H9 (cell line): ENCODE data around the gene NLE1. TPM values are rescaled to one million over a fixed set of nuclear protein-coding genes. Genes with fewer than 3 reads are reported as not detected.
A peak's percentile ranks its signal among the peaks of the same experiment; 100 is the strongest.

Experiments used
- DNase-seq: peaks from one replicate; pipeline ENCODE4 v3.0.0-alpha.2; 2017
- H2AFZ ChIP-seq: one replicate; pipeline ENCODE4 v1.6.1; 2013; ENCODE audit warnings: mild to moderate bottlenecking, low read length, control low read depth, moderate library complexity
- H2AK5ac ChIP-seq: 2 replicates; pipeline ENCODE4 v1.6.1; 2013; ENCODE audit warnings: low read length, control low read depth, mixed read lengths; ENCODE audit not compliant: insufficient read length
- H2BK120ac ChIP-seq: one replicate; pipeline ENCODE4 v1.6.1; 2013; ENCODE audit warnings: low read depth, mild to moderate bottlenecking, low read length, control low read depth, inconsistent platforms; ENCODE audit not compliant: poor library complexity, severe bottlenecking
- H2BK12ac ChIP-seq: 2 replicates; pipeline ENCODE4 v1.6.1; 2013; ENCODE audit warnings: low read length, control low read depth, mixed read lengths, low read depth; ENCODE audit not compliant: insufficient read length
- H2BK15ac ChIP-seq: 2 replicates; pipeline ENCODE4 v1.6.1; 2013; ENCODE audit warnings: low read depth, low read length, control low read depth
- H2BK20ac ChIP-seq: one replicate; pipeline ENCODE4 v1.6.1; 2013; ENCODE audit warnings: low read depth, mild to moderate bottlenecking, low read length, control low read depth, inconsistent platforms; ENCODE audit not compliant: poor library complexity, severe bottlenecking
- H2BK5ac ChIP-seq: 2 replicates; pipeline ENCODE4 v1.6.1; 2013; ENCODE audit warnings: low read length, control low read depth, mixed read lengths; ENCODE audit not compliant: insufficient read length
- H3K14ac ChIP-seq: 2 replicates; pipeline ENCODE4 v1.6.1; 2013; ENCODE audit warnings: low read length, control low read depth; ENCODE audit not compliant: insufficient read depth
- H3K18ac ChIP-seq: 2 replicates; pipeline ENCODE4 v1.6.1; 2013; ENCODE audit warnings: low read depth, mild to moderate bottlenecking, mixed read lengths, low read length, control low read depth; ENCODE audit not compliant: insufficient read length
- H3K23ac ChIP-seq: 2 replicates; pipeline ENCODE4 v1.6.1; 2013; ENCODE audit warnings: low read length, control low read depth, mixed read lengths, low read depth; ENCODE audit not compliant: insufficient read length
- H3K23me2 ChIP-seq: 2 replicates; pipeline ENCODE4 v1.6.1; 2013; ENCODE audit warnings: low read depth, mild to moderate bottlenecking, mixed read lengths, low read length, control low read depth; ENCODE audit not compliant: insufficient read length, poor library complexity, severe bottlenecking
- H3K27ac ChIP-seq: 2 replicates; pipeline ENCODE4 v1.5.1; 2013; ENCODE audit warnings: low read length, control low read depth, mixed read lengths, low read depth; ENCODE audit not compliant: insufficient read length
- H3K27me3 ChIP-seq: 2 replicates; pipeline ENCODE4 v1.6.1; 2013; ENCODE audit warnings: low read length, control low read depth, inconsistent platforms; ENCODE audit not compliant: insufficient read depth
- H3K4ac ChIP-seq: 2 replicates; pipeline ENCODE4 v1.6.1; 2013; ENCODE audit warnings: low read depth, mild to moderate bottlenecking, control low read depth, inconsistent platforms, low read length, moderate library complexity
- H3K4me1 ChIP-seq: 2 replicates; pipeline ENCODE4 v1.6.1; 2013; ENCODE audit warnings: low read length, control low read depth, inconsistent platforms; ENCODE audit not compliant: insufficient read depth
- H3K4me2 ChIP-seq: 2 replicates; pipeline ENCODE4 v1.6.1; 2013; ENCODE audit warnings: low read length, control low read depth, mixed read lengths; ENCODE audit not compliant: insufficient read length, insufficient read depth
- H3K56ac ChIP-seq: 2 replicates; pipeline ENCODE4 v1.6.1; 2013; ENCODE audit warnings: low read depth, mild to moderate bottlenecking, mixed read lengths, low read length, control low read depth; ENCODE audit not compliant: insufficient read length
- H3K79me1 ChIP-seq: 2 replicates; pipeline ENCODE4 v1.6.1; 2013; ENCODE audit warnings: low read depth, mild to moderate bottlenecking, moderate library complexity, low read length, control low read depth, inconsistent platforms; ENCODE audit not compliant: insufficient read depth, poor library complexity, severe bottlenecking
- H3K79me2 ChIP-seq: 2 replicates; pipeline ENCODE4 v1.6.1; 2013; ENCODE audit warnings: low read length, control low read depth, inconsistent platforms; ENCODE audit not compliant: insufficient read depth
- H3K9ac ChIP-seq: 2 replicates; pipeline ENCODE4 v1.6.1; 2013; ENCODE audit warnings: low read length, control low read depth, mixed read lengths; ENCODE audit not compliant: insufficient read length; ENCODE audit errors: extremely low read depth
- H3K9me3 ChIP-seq: one replicate; pipeline ENCODE4 v1.6.1; 2013; ENCODE audit warnings: low read depth, low read length, inconsistent platforms; ENCODE audit not compliant: control insufficient read depth
- H3T11ph ChIP-seq: one replicate; pipeline ENCODE4 v1.6.1; 2013; ENCODE audit warnings: mild to moderate bottlenecking, low read length, control low read depth, inconsistent platforms
- H4K20me1 ChIP-seq: one replicate; pipeline ENCODE4 v1.6.1; 2013; ENCODE audit not compliant: control insufficient read depth, insufficient read length, insufficient read depth
- H4K5ac ChIP-seq: 2 replicates; pipeline ENCODE4 v1.6.1; 2013; ENCODE audit warnings: low read depth, mild to moderate bottlenecking, mixed read lengths, low read length, control low read depth; ENCODE audit not compliant: insufficient read length
- H4K8ac ChIP-seq: replicated peaks from 2 replicates; pipeline ENCODE4 v1.6.1; 2013; ENCODE audit warnings: low read length, control low read depth, mixed read lengths, low read depth; ENCODE audit not compliant: insufficient read length
- H4K91ac ChIP-seq: 2 replicates; pipeline ENCODE4 v1.6.1; 2013; ENCODE audit warnings: low read depth, mild to moderate bottlenecking, moderate library complexity, mixed read lengths, low read length, control low read depth; ENCODE audit not compliant: insufficient read length
- H3K27ac Mint-ChIP-seq, 3 experiments: 2 replicates in 2 of 3; 3 replicates in 1 of 3; pipeline ENCODE4 v1.8.0; 2020 to 2021; ENCODE audit warnings: mixed read lengths in 3 of 3, mild to moderate bottlenecking in 1 of 3, moderate library complexity in 1 of 3
- H3K27me3 Mint-ChIP-seq: 2 replicates; pipeline ENCODE4 v1.8.0; 2021; ENCODE audit warnings: low read depth, mild to moderate bottlenecking, moderate library complexity, mixed read lengths
- H3K36me3 Mint-ChIP-seq, 3 experiments: 2 replicates in 2 of 3; 3 replicates in 1 of 3; pipeline ENCODE4 v1.8.0; 2020 to 2021; ENCODE audit warnings: low read depth in 3 of 3, mixed read lengths in 3 of 3; ENCODE audit not compliant: insufficient read depth in 1 of 3
- H3K4me1 Mint-ChIP-seq, 2 experiments: 2 replicates each; pipeline ENCODE4 v1.8.0; 2020; ENCODE audit warnings: mixed read lengths in 2 of 2
- H3K4me3 Mint-ChIP-seq, 2 experiments: 2 replicates in 1 of 2; 3 replicates in 1 of 2; pipeline ENCODE4 v1.8.0; 2020 to 2021; ENCODE audit warnings: mild to moderate bottlenecking in 2 of 2, mixed read lengths in 2 of 2, moderate library complexity in 1 of 2
- H3K9me3 Mint-ChIP-seq, 2 experiments: 2 replicates in 1 of 2; 3 replicates in 1 of 2; pipeline ENCODE4 v1.8.0; 2020; ENCODE audit warnings: mild to moderate bottlenecking in 2 of 2, mixed read lengths in 2 of 2, moderate library complexity in 1 of 2
- CTCF ChIP-seq: fragments of 200-600 bp; sonication (generic); conservative IDR thresholded peaks from 3 replicates; pipeline ENCODE4 v1.8.0; 2021; ENCODE audit warnings: antibody characterized with exemption, mild to moderate bottlenecking
- WGBS: extraction: QIAGEN DNeasy Blood & Tissue Kit; methylation state at CpG from one replicate; pipeline ENCODE4 v1.1.7; 2013; ENCODE audit warnings: missing lambda C conversion rate, low lambda C conversion rate, mixed read lengths; ENCODE audit not compliant: insufficient read length; ENCODE audit errors: extremely low coverage; 5-methylcytosine and 5-hydroxymethylcytosine counted together
- total RNA-seq: library from RNA; stranded (reverse); gene quantifications from 2 replicates; pipeline ENCODE4 v1.2.1, GENCODE V29; 2021

The NLE1 gene
- total RNA-seq, 1 experiment from 2014 or later = 43.9 TPM

- no peak overlapping the region for H4K5ac ChIP-seq
- Mint-ChIP-seq H3K4me3 (no peak overlapping the region), H3K9me3 (peaks cover 0 to 5% of the 10 kb centered on the region in 2 experiments; a peak in 2 of 5 replicates), H3K36me3 (no peaks in the 10 kb centered on the region), H3K27me3 (peaks cover 12% of the 10 kb centered on the region), H3K27ac (peak overlapping the region in 1 of 3 experiments; percentile 12; a peak in 1 of 7 replicates), H3K4me1 (no peaks in the 10 kb centered on the region)
- H4K91ac ChIP-seq = no peak overlapping the region
- no peak overlapping the region for H3K4ac ChIP-seq
- H3K56ac ChIP-seq = no peak overlapping the region
- no peaks in the 10 kb centered on the region for H4K20me1 ChIP-seq
- H3K9ac ChIP-seq = no peak overlapping the region
- H3K14ac ChIP-seq = no peak overlapping the region
- H3T11ph ChIP-seq = no peak overlapping the region
- H3K23ac ChIP-seq = no peak overlapping the region
- H2BK20ac ChIP-seq = no peak overlapping the region
- no peaks in the 10 kb centered on the region for H3K79me1 ChIP-seq
- H4K8ac ChIP-seq = no peak overlapping the region
- no peak overlapping the region for H2BK12ac ChIP-seq
- DNase-seq = no peak
- H3K4me1 ChIP-seq = no peaks in the 10 kb centered on the region
- TF ChIP-seq CTCF = 0 out of 3 replicates have a peak, but pooled peaks have one; percentile 22
- H2BK15ac ChIP-seq = no peak overlapping the region
- peaks cover 3% of the 10 kb centered on the region for H3K23me2 ChIP-seq
- no peak overlapping the region for H3K4me2 ChIP-seq
- H3K27ac ChIP-seq = no peak overlapping the region
- WGBS = no CpG with 5 or more reads among the region's 3 CpGs
- H3K18ac ChIP-seq = no peak overlapping the region
- no peaks in the 10 kb centered on the region for H3K79me2 ChIP-seq
- no peak overlapping the region for H2BK120ac ChIP-seq
- no peak overlapping the region for H2AFZ ChIP-seq
- no peak overlapping the region for H2BK5ac ChIP-seq
- no peak overlapping the region for H2AK5ac ChIP-seq
- H3K27me3 ChIP-seq = no peaks in the 10 kb centered on the region
- no peaks in the 10 kb centered on the region for H3K9me3 ChIP-seq
These were observed 42.2 kb upstream of the NLE1 start for GRCh38 chr17:35184274-35184673.
